Measurements from ENCODE around the gene MYBBP1A. TPM values are rescaled to one million over a fixed set of nuclear protein-coding genes. Genes with fewer than 3 reads are reported as not detected.

The MYBBP1A gene
- total RNA-seq, 1 experiment from 2014 or later = 163 TPM

- no peak overlapping the region for H3K4me3 Mint-ChIP-seq
- no peak for DNase-seq (ENCODE audit: low spot score)
- H3K9me3 Mint-ChIP-seq = no peaks in the 10 kb centered on the region
- POLR2A ChIA-PET = no interaction called here
- CTCF ChIA-PET = interaction anchor here (1.3 to 2.9 kb wide), 2 partner anchors 21 to 37 kb away, joined by 7 to 14 read pairs; no protein-coding TSS in a partner anchor
- no peaks in the 10 kb centered on the region for H3K36me3 Mint-ChIP-seq
- H3K27ac Mint-ChIP-seq = no peak overlapping the region
- no peak for TF ChIP-seq SP1 (CRISPR knock-in tag; conservative IDR thresholded peaks at IDR 0.05)
- no peak for TF ChIP-seq TP53 (CRISPR knock-in tag; IDR thresholded peaks at IDR 0.05)
- TF ChIP-seq NFYB (CRISPR knock-in tag; conservative IDR thresholded peaks at IDR 0.05; ENCODE audit: low read depth) = no peak
- TF ChIP-seq TCF7 (CRISPR knock-in tag; IDR thresholded peaks at IDR 0.05; ENCODE audit: low read depth) = no peak
- no peak for TF ChIP-seq ZNF671 (CRISPR knock-in tag; IDR thresholded peaks at IDR 0.05)
- no peak for TF ChIP-seq ZNF423 (CRISPR knock-in tag; IDR thresholded peaks at IDR 0.05)
- no peak for TF ChIP-seq SMAD3 (CRISPR knock-in tag; IDR thresholded peaks at IDR 0.05; ENCODE audit: borderline replicate concordance)
- no peak for TF ChIP-seq ZNF317 (CRISPR knock-in tag; IDR thresholded peaks at IDR 0.05; ENCODE audit: borderline replicate concordance, low read depth)
- TF ChIP-seq ELF4 (CRISPR knock-in tag; IDR thresholded peaks at IDR 0.05; ENCODE audit: low read depth) = no peak
- TF ChIP-seq HMGXB4 (CRISPR knock-in tag; IDR thresholded peaks at IDR 0.05) = no peak
- no peak for TF ChIP-seq FOXK1 (CRISPR knock-in tag; IDR thresholded peaks at IDR 0.05)
- TF ChIP-seq HMGA2 (CRISPR knock-in tag; IDR thresholded peaks at IDR 0.05) = no peak
- TF ChIP-seq ZNF512 (CRISPR knock-in tag; IDR thresholded peaks at IDR 0.05; ENCODE audit: borderline replicate concordance) = no peak
- TF ChIP-seq E2F5 (CRISPR knock-in tag; IDR thresholded peaks at IDR 0.05) = no peak
- TF ChIP-seq ZNF232 (CRISPR knock-in tag; IDR thresholded peaks at IDR 0.05) = no peak
- H3K27me3 Mint-ChIP-seq (ENCODE audit: low read depth) = peaks cover 32% of the 10 kb centered on the region
- no peak for ATAC-seq
- peaks cover 9% of the 10 kb centered on the region for H3K4me1 Mint-ChIP-seq
Measured at GRCh38 chr17:4587803-4588202, 32.6 kb upstream of the MYBBP1A start.

DNA sequence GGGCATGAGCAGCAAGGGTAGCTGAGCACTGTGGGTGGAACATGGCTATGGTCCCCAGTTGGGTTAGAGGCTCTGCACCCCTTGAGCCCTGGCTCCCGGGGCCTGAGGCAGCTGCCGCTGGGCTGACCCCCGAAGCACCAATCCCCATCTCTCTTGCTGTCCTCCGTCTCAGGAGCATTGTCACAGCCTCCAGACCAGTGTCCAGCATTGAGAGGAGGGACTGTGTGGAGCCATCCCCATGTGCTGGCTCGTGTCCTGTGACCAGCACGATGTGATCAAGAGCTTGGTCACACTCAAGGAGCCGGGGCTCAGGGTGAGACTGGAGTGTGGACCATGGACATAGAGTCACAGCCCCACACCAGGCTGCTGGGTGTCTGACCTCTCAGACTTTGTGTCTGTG, 32.0 kb upstream of the MYBBP1A start:
- Mint-ChIP-seq H3K27me3 (ENCODE audit: low read depth) (peaks cover 38% of the 10 kb centered on the region), H3K4me1 (peaks cover 14% of the 10 kb centered on the region), H3K4me3 (no peak overlapping the region), H3K27ac (no peak overlapping the region), H3K9me3 (no peaks in the 10 kb centered on the region), H3K36me3 (no peaks in the 10 kb centered on the region)
- ATAC-seq (no peak), DNase-seq (ENCODE audit: low spot score) (no peak)
- TF ChIP-seq, protein P1, sequence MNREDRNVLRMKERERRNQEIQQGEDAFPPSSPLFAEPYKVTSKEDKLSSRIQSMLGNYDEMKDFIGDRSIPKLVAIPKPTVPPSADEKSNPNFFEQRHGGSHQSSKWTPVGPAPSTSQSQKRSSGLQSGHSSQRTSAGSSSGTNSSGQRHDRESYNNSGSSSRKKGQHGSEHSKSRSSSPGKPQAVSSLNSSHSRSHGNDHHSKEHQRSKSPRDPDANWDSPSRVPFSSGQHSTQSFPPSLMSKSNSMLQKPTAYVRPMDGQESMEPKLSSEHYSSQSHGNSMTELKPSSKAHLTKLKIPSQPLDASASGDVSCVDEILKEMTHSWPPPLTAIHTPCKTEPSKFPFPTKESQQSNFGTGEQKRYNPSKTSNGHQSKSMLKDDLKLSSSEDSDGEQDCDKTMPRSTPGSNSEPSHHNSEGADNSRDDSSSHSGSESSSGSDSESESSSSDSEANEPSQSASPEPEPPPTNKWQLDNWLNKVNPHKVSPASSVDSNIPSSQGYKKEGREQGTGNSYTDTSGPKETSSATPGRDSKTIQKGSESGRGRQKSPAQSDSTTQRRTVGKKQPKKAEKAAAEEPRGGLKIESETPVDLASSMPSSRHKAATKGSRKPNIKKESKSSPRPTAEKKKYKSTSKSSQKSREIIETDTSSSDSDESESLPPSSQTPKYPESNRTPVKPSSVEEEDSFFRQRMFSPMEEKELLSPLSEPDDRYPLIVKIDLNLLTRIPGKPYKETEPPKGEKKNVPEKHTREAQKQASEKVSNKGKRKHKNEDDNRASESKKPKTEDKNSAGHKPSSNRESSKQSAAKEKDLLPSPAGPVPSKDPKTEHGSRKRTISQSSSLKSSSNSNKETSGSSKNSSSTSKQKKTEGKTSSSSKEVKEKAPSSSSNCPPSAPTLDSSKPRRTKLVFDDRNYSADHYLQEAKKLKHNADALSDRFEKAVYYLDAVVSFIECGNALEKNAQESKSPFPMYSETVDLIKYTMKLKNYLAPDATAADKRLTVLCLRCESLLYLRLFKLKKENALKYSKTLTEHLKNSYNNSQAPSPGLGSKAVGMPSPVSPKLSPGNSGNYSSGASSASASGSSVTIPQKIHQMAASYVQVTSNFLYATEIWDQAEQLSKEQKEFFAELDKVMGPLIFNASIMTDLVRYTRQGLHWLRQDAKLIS (CRISPR knock-in tag; IDR thresholded peaks at IDR 0.05; ENCODE audit: borderline replicate concordance) = no peak
- no peak for TF ChIP-seq FOXK1 (CRISPR knock-in tag; IDR thresholded peaks at IDR 0.05)
- POLR2A ChIA-PET = interaction anchor here (0.8 kb wide), 2 partner anchors 11 to 13 kb away, joined by 3 to 4 read pairs; no protein-coding TSS in a partner anchor
- CTCF ChIA-PET = interaction anchor here (1.3 to 2.9 kb wide), 3 partner anchors 8 to 38 kb away, joined by 6 to 14 read pairs (median 7); no protein-coding TSS in a partner anchor
